Kidney (tissue), 14 donors: ENCODE results near the gene TXNL4A. TPM values are rescaled to one million over a fixed set of nuclear protein-coding genes. Genes with fewer than 3 reads are reported as not detected.
A peak's percentile ranks its signal among the peaks of the same experiment; 100 is the strongest.

ENCODE experiments used
- DNase-seq, 5 donors: peaks; one replicate each; pipeline ENCODE4 v3.0.0-alpha.2; 2013 to 2020
- FAIRE-seq: peaks from 2 replicates; lab custom pipeline; 2012; peaks lifted over from hg19 to GRCh38; lab: Jason Lieb, UNC
- H3K27ac ChIP-seq, 2 donors: one replicate each; pipeline ENCODE4 v1.7.0; 2013; ENCODE audit warnings: low read depth in 2 of 2, low read length in 2 of 2, inconsistent platforms in 1 of 2
- H3K27me3 ChIP-seq: one replicate; pipeline ENCODE4 v1.7.1; 2013; ENCODE audit warnings: low read length, inconsistent platforms; ENCODE audit not compliant: control insufficient read depth, insufficient read depth
- H3K36me3 ChIP-seq, 3 donors: one replicate each; pipeline versions ENCODE4 v1.7.0 to v1.7.1; 2013; ENCODE audit warnings: low read length in 3 of 3, control low read depth in 1 of 3, inconsistent platforms in 1 of 3; ENCODE audit not compliant: insufficient read depth in 3 of 3, control insufficient read depth in 2 of 3
- H3K4me1 ChIP-seq, 3 donors: one replicate each; pipeline versions ENCODE4 v1.7.0 to v1.7.1; 2013; ENCODE audit warnings: low read length in 3 of 3, inconsistent platforms in 1 of 3, low read depth in 1 of 3; ENCODE audit not compliant: control insufficient read depth in 2 of 3, insufficient read depth in 2 of 3
- H3K4me3 ChIP-seq, 3 donors: one replicate each; pipeline versions ENCODE4 v1.7.0 to v1.8.1; 2013; ENCODE audit warnings: low read length in 3 of 3, control low read depth in 1 of 3, inconsistent platforms in 1 of 3
- H3K9ac ChIP-seq, 3 donors: one replicate each; pipeline versions ENCODE4 v1.7.0 to v1.7.1; 2013; ENCODE audit warnings: low read length in 3 of 3, control low read depth in 1 of 3, inconsistent platforms in 1 of 3
- H3K9me3 ChIP-seq, 3 donors: one replicate each; pipeline versions ENCODE4 v1.7.0 to v1.7.1; 2013; ENCODE audit warnings: low read length in 3 of 3, control low read depth in 1 of 3, inconsistent platforms in 1 of 3; ENCODE audit not compliant: control insufficient read depth in 2 of 3, insufficient read depth in 1 of 3
- intact Hi-C: fragments of 100-400 bp; cut with DNase I; formaldehyde crosslinking; loops from one replicate; pipeline ENCODE4 v1.11.1; 2022
- polyA plus RNA-seq: library from polyadenylated mRNA; stranded (reverse); fragments of 350-450 nt; fragmentation: Illumina TruSeq; extraction: RNeasy Lipid Tissue Mini Kit (QIAGEN cat#74804); gene quantifications from one replicate; pipeline ENCODE4 v1.2.3, GENCODE V29; 2014; ENCODE audit warnings: low read depth, low replicate concordance; ENCODE audit not compliant: insufficient read depth
- total RNA-seq: library from RNA; stranded (reverse); fragmentation: NEBNext Ultra II Directional; extraction: Animal tissue kit (Norgen Biotek cat#: 25700); gene quantifications from one replicate; pipeline ENCODE4 v1.2.1, GENCODE V29; 2021
- TF ChIP-seq, protein P1 (sequence below): IDR thresholded peaks from 3 replicates; pipeline ENCODE4 v1.5.1; 2012; ENCODE audit warnings: mild to moderate bottlenecking, moderate library complexity, borderline replicate concordance; ENCODE audit not compliant: insufficient read depth; ENCODE audit errors: extremely low read depth
- donor health status: control.
- donor health status: control.
- donor health status: control.
- donor health status: control.
- donor health status: control.
- donor health status: DM: yes; HTN: yes; CAD: no.
- donor health status: Normal renal cell carcinoma (clear cell type).

TXNL4A gene
- total and polyA plus RNA-seq, 2 donors from 2014 or later: 76.7 to 178 TPM

GRCh38 chr18:79944126-79944731 lies 44.1 kb downstream of the TXNL4A start:
- no peaks in the 10 kb centered on the region for H3K27me3 ChIP-seq
- intact Hi-C loops: no loop called here
- TF ChIP-seq, protein P1, sequence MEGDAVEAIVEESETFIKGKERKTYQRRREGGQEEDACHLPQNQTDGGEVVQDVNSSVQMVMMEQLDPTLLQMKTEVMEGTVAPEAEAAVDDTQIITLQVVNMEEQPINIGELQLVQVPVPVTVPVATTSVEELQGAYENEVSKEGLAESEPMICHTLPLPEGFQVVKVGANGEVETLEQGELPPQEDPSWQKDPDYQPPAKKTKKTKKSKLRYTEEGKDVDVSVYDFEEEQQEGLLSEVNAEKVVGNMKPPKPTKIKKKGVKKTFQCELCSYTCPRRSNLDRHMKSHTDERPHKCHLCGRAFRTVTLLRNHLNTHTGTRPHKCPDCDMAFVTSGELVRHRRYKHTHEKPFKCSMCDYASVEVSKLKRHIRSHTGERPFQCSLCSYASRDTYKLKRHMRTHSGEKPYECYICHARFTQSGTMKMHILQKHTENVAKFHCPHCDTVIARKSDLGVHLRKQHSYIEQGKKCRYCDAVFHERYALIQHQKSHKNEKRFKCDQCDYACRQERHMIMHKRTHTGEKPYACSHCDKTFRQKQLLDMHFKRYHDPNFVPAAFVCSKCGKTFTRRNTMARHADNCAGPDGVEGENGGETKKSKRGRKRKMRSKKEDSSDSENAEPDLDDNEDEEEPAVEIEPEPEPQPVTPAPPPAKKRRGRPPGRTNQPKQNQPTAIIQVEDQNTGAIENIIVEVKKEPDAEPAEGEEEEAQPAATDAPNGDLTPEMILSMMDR: no peak
- no peak overlapping the region for H3K9ac ChIP-seq
- peaks cover 0 to 26% (median 8%) of the 10 kb centered on the region in 3 donors for H3K36me3 ChIP-seq
- DNase-seq (peak in 2 of 5 donors; percentile 29 to 44), FAIRE-seq (no peak)
- no peak overlapping the region for H3K27ac ChIP-seq
- no peaks in the 10 kb centered on the region for H3K9me3 ChIP-seq
- no peak overlapping the region for H3K4me3 ChIP-seq
- H3K4me1 ChIP-seq: peaks cover 0 to 56% (median 33%) of the 10 kb centered on the region in 3 donors

DNA sequence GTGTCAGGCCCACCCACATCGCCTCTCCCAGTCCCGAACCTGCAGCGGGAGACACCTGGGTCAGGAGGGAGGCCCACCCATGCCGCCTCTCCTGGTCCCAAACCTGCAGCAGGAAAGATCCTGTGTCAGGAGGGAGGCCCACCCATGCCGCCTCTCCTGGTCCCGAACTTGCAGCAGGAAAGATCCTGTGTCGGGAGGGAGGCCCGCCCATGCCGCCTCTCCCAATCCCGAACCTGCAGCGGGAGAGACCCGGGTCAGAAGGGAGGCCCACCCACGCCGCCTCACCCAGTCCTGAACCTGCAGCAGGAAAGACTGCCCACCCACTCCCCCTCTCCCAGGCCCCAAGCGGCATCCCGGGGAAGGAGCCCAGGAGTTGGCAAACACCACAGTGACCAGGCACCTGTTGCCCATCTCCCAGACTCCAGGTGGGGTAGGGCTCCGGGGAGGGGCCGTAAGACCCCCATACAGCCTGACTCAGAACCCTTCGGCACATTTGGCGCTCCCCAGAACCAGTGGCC lies 44.7 kb downstream of the TXNL4A start:
- intact Hi-C loops: no loop called here
- no peak for FAIRE-seq

DNA sequence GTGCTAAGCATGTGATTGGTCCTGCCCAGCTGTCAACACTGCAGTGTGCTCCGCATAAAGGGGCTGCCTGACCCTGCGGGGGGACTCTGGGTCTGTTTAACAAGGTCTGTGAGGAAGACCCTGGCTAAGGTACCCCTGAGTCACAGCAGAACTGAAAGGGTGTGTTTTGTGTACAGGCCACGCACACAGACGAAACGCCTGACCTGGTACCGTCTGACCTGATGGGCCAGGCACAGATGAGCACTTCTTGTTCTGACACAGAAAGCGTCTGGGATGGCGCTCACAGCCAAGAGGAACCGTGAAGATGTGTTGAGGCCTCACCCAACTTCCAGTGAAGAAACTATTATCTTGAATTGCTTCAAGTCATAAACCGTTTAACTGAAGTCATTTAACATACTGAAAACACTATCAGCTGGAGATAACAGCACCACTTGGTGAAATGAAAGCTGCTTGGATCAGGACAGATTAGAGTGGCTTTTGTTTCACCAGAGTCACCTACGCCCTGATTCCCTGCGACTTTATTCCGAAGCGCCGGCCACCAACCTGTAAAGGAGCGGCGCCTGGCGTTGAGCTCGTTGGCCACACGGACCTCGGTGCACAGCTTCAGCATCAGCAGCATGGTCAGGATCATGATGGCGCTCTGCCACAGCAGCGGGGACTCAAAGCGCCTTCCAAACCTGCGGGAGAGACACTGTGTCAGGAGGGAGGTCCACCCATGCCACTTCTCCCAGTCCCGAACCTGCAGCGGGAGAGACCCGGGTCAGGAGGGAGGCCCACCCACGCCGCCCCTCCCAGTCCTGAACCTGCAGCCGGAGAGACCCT lies 45.4 kb downstream of the TXNL4A start:
- Histone ChIP-seq H3K27me3 (no peaks in the 10 kb centered on the region), H3K9ac (no peak overlapping the region), H3K9me3 (no peaks in the 10 kb centered on the region), H3K36me3 (peaks cover 0 to 17% (median 8%) of the 10 kb centered on the region in 3 donors), H3K27ac (no peak overlapping the region), H3K4me3 (no peak overlapping the region), H3K4me1 (peaks cover 0 to 43% (median 25%) of the 10 kb centered on the region in 3 donors)
- TF ChIP-seq, protein P1: no peak
- FAIRE-seq: no peak
- peak in 2 of 5 donors; percentile 15 to 55 for DNase-seq
- intact Hi-C loops: no loop called here

More for the DNA sequence above, 44.7 kb downstream of the TXNL4A start:
- TF ChIP-seq, protein P1: no peak
- no peaks in the 10 kb centered on the region for H3K9me3 ChIP-seq
- peak in 2 of 5 donors; percentile 39 to 67 for DNase-seq
- H3K27ac ChIP-seq: no peak overlapping the region
- peaks cover 0 to 20% (median 8%) of the 10 kb centered on the region in 3 donors for H3K36me3 ChIP-seq
- no peak overlapping the region for H3K4me3 ChIP-seq
- H3K27me3 ChIP-seq: no peaks in the 10 kb centered on the region
- peaks cover 0 to 50% (median 28%) of the 10 kb centered on the region in 3 donors for H3K4me1 ChIP-seq
- no peak overlapping the region for H3K9ac ChIP-seq
